Tibial artery (tissue), 4 donors: ENCODE data around the gene PLCB2.
A peak's percentile ranks its signal among the peaks of the same experiment; 100 is the strongest.

Experiments
- DNase-seq, 2 donors: peaks; one replicate each; pipeline ENCODE4 v3.0.0-alpha.2; 2019
- H3K27ac ChIP-seq, 2 donors: fragments of 200-600 bp; sonication (generic) in 1 of 2; 1 replicate in 1 of 2; 2 replicates in 1 of 2; pipeline ENCODE4 v1.5.1; 2018 to 2019; ENCODE audit warnings: mild to moderate bottlenecking in 1 of 2
- H3K27me3 ChIP-seq, 2 donors: fragments of 200-600 bp; sonication (generic) in 1 of 2; one replicate each; pipeline versions ENCODE4 v1.5.1 to v1.6.0; 2016 to 2019
- H3K36me3 ChIP-seq, 3 donors: fragments of 200-600 bp; sonication (generic) in 2 of 3; one replicate each; pipeline ENCODE4 v1.5.1; 2016 to 2019; ENCODE audit warnings: mild to moderate bottlenecking in 2 of 3
- H3K4me1 ChIP-seq, 4 donors: fragments of 200-600 bp; sonication (generic) in 2 of 4; 1 replicate in 3 of 4; 2 replicates in 1 of 4; pipeline ENCODE4 v1.5.1; 2016 to 2019
- H3K4me3 ChIP-seq, 2 donors: fragments of 200-600 bp; sonication (generic) in 1 of 2; 1 replicate in 1 of 2; 2 replicates in 1 of 2; pipeline ENCODE4 v1.5.1; 2018 to 2019; ENCODE audit warnings: mild to moderate bottlenecking in 2 of 2
- H3K9me3 ChIP-seq, 3 donors: fragments of 200-600 bp; sonication (generic) in 1 of 3; one replicate each; pipeline ENCODE4 v1.5.1; 2016 to 2019
- CTCF ChIP-seq, 2 experiments: fragments of 200-600 bp in 1 of 2; fragments of 450-650 bp in 1 of 2; IDR thresholded peaks; one replicate each; pipeline ENCODE4 v1.5.1; 2017 to 2019; ENCODE audit warnings: antibody characterized with exemption in 2 of 2, mild to moderate bottlenecking in 1 of 2, moderate library complexity in 1 of 2
- intact Hi-C: fragments of 100-400 bp; cut with DNase I; formaldehyde crosslinking; loops from one replicate; pipeline ENCODE4 v1.15.0; 2023; ENCODE audit warnings: low total_unique reads

PLCB2 gene

GRCh38 chr15:40293006-40293405, 14.7 kb downstream of the PLCB2 start:
- Histone ChIP-seq H3K9me3 (no peaks in the 10 kb centered on the region), H3K4me1 (peaks cover 0 to 14% (median 12%) of the 10 kb centered on the region in 4 donors), H3K36me3 (no peaks in the 10 kb centered on the region), H3K27me3 (peaks cover 0 to 41% of the 10 kb centered on the region in 2 donors), H3K27ac (no peak overlapping the region), H3K4me3 (no peak overlapping the region)
- intact Hi-C loops = no loop called here
- DNase-seq = no peak
- TF ChIP-seq CTCF (IDR thresholded peaks at IDR 0.05) = no peak

- Histone ChIP-seq H3K27me3 (peaks cover 0 to 41% of the 10 kb centered on the region in 2 donors), H3K4me3 (no peak overlapping the region), H3K4me1 (peaks cover 0 to 14% (median 12%) of the 10 kb centered on the region in 4 donors), H3K9me3 (no peaks in the 10 kb centered on the region), H3K27ac (no peak overlapping the region), H3K36me3 (no peaks in the 10 kb centered on the region)
- TF ChIP-seq CTCF (IDR thresholded peaks at IDR 0.05) = no peak
- DNase-seq = no peak
- intact Hi-C loops = no loop called here
Measured at GRCh38 chr15:40292246-40292645, 15.5 kb downstream of the PLCB2 start.

- Histone ChIP-seq H3K27ac (no peak overlapping the region), H3K4me1 (peaks cover 0 to 14% (median 12%) of the 10 kb centered on the region in 4 donors), H3K27me3 (peaks cover 0 to 39% of the 10 kb centered on the region in 2 donors), H3K36me3 (no peaks in the 10 kb centered on the region), H3K4me3 (peak overlapping the region; percentile 31 to 46), H3K9me3 (no peaks in the 10 kb centered on the region)
- no peak for DNase-seq
- no peak for TF ChIP-seq CTCF (IDR thresholded peaks at IDR 0.05)
- intact Hi-C loops = no loop called here
Measured at GRCh38 chr15:40290918-40291574, 16.7 kb downstream of the PLCB2 start.

GRCh38 chr15:40290545-40290917, 17.2 kb downstream of the PLCB2 start:
- TF ChIP-seq CTCF (IDR thresholded peaks at IDR 0.05) = no peak
- H3K36me3 ChIP-seq = no peaks in the 10 kb centered on the region
- no peaks in the 10 kb centered on the region for H3K9me3 ChIP-seq
- no peak overlapping the region for H3K27ac ChIP-seq
- H3K27me3 ChIP-seq = peaks cover 0 to 39% of the 10 kb centered on the region in 2 donors
- DNase-seq = no peak
- peaks cover 0 to 14% (median 12%) of the 10 kb centered on the region in 4 donors for H3K4me1 ChIP-seq
- intact Hi-C loops = no loop called here
- peak overlapping the region in 1 of 2 donors; percentile 46 for H3K4me3 ChIP-seq

GRCh38 chr15:40289140-40289775, 18.5 kb downstream of the PLCB2 start:
- Histone ChIP-seq H3K9me3 (no peaks in the 10 kb centered on the region), H3K27ac (no peak overlapping the region), H3K36me3 (no peaks in the 10 kb centered on the region), H3K4me3 (no peak overlapping the region), H3K27me3 (peaks cover 0 to 34% of the 10 kb centered on the region in 2 donors), H3K4me1 (peaks cover 0 to 14% (median 12%) of the 10 kb centered on the region in 4 donors)
- intact Hi-C loops = loop anchor here (10.0 kb wide), 1 partner anchor 76 kb away; no protein-coding TSS in a partner anchor
- no peak for TF ChIP-seq CTCF (IDR thresholded peaks at IDR 0.05)
- no peak for DNase-seq
